K562 (cell line): ENCODE measurements around the gene CDCA3. TPM values are rescaled to one million over a fixed set of nuclear protein-coding genes. Genes with fewer than 3 reads are reported as not detected.

Source experiments
- BRCA1 ChIP-seq, 2 experiments: fragments of 450-650 bp in 1 of 2; sonication (generic) in 1 of 2; formaldehyde crosslinking in 1 of 2; IDR thresholded peaks; 2 replicates each; pipeline versions ENCODE4 v1.5.0 to v1.6.1; 2017 to 2020; ENCODE audit warnings: mild to moderate bottlenecking in 1 of 2, missing genetic modification reagents in 1 of 2
- ERF ChIP-seq: fragments of 450-650 bp; formaldehyde crosslinking; IDR thresholded peaks from 2 replicates; pipeline ENCODE4 v1.4.0; 2020; ENCODE audit warnings: mild to moderate bottlenecking, mixed read lengths
- NCOA4 ChIP-seq: fragments of 450-650 bp; IDR thresholded peaks from 2 replicates; pipeline ENCODE4 v1.6.1; 2018; ENCODE audit warnings: mild to moderate bottlenecking; ENCODE audit not compliant: partially characterized antibody
- PHF8 ChIP-seq: fragments of 200-600 bp; sonication (generic); IDR thresholded peaks from 2 replicates; pipeline ENCODE4 v1.6.1; 2012; ENCODE audit warnings: mixed run types, mild to moderate bottlenecking, inconsistent platforms, low read length, moderate library complexity, borderline replicate concordance
- PREB ChIP-seq: sonication (generic); formaldehyde crosslinking; IDR thresholded peaks from 2 replicates; pipeline ENCODE4 v1.8.1; 2023; ENCODE audit warnings: mild to moderate bottlenecking, missing genetic modification reagents
- RBFOX2 ChIP-seq: fragments of 200-400 bp; formaldehyde crosslinking; IDR thresholded peaks from 2 replicates; pipeline ENCODE4 v1.6.1; 2017; ENCODE audit warnings: low read depth, mild to moderate bottlenecking, low read length, moderate library complexity
- RBM25 ChIP-seq: fragments of 200-400 bp; formaldehyde crosslinking; IDR thresholded peaks from 2 replicates; pipeline ENCODE4 v1.6.1; 2018; ENCODE audit warnings: low read length, low read depth, moderate library complexity; ENCODE audit not compliant: severe bottlenecking
- SAFB ChIP-seq: fragments of 200-400 bp; formaldehyde crosslinking; IDR thresholded peaks from 2 replicates; pipeline ENCODE4 v1.6.1; 2017; ENCODE audit warnings: low read depth, low read length, borderline replicate concordance
- SRF ChIP-seq, 2 experiments: fragments of 250-450, 450-650 bp in 1 of 2; sonication (Bioruptor Pico) in 1 of 2; sonication (generic) in 1 of 2; formaldehyde crosslinking; IDR thresholded peaks; 2 replicates each; pipeline versions ENCODE4 v1.5.0 to v1.5.1; 2020 to 2022; ENCODE audit warnings: mild to moderate bottlenecking in 1 of 2, missing genetic modification reagents in 1 of 2
- STAT5B ChIP-seq: fragments of 250-450 bp; sonication (Bioruptor Pico); IDR thresholded peaks from 2 replicates; pipeline ENCODE4 v1.8.0; 2021; ENCODE audit warnings: mild to moderate bottlenecking, inconsistent platforms
- TCFL5 ChIP-seq: fragments of 250-450 bp; sonication (Bioruptor Pico); conservative IDR thresholded peaks from 2 replicates; pipeline ENCODE4 v1.6.1; 2021; ENCODE audit warnings: mild to moderate bottlenecking, moderate library complexity, matching md5 sums
- ZBTB11 ChIP-seq, 3 experiments: fragments of 200-800 bp in 1 of 3; fragments of 250-450 bp in 1 of 3; fragments of 450-650 bp in 1 of 3; sonication (Bioruptor Pico) in 1 of 3; sonication (Bioruptor generic) in 1 of 3; formaldehyde crosslinking in 1 of 3; IDR thresholded peaks; 2 replicates each; pipeline versions ENCODE4 v1.6.1 to v1.8.0; 2016 to 2022; ENCODE audit warnings: mild to moderate bottlenecking in 2 of 3, missing genetic modification characterization in 2 of 3, missing compliant biosample characterization in 1 of 3, moderate library complexity in 1 of 3
- ZNF518B ChIP-seq: fragments of 250-450 bp; sonication (Bioruptor Pico); IDR thresholded peaks from 2 replicates; pipeline ENCODE4 v1.5.0; 2021; ENCODE audit warnings: mild to moderate bottlenecking, moderate library complexity
- polyA plus RNA-seq, 8 experiments: library from polyadenylated mRNA; depleted of rRNA in 4 of 8; stranded (reverse) in 5 of 8; unstranded in 3 of 8; fragments of >200 nt; fragmentation: Nextera tagmentation in 2 of 8; fragmentation: Illumina TruSeq in 1 of 8; extraction: Ambion mirVana in 2 of 8; extraction: Trizol in 1 of 8; gene quantifications; 2 replicates each; pipeline versions ENCODE4 v1.2.1 to v1.2.3, GENCODE V29; 2011 to 2014; ENCODE audit warnings: inconsistent platforms in 1 of 8, missing spikeins in 1 of 8
- total RNA-seq, 7 experiments: library from RNA; depleted of rRNA in 6 of 7; stranded (reverse); fragments of >200 nt in 6 of 7; fragmentation: Illumina TruSeq in 2 of 7; extraction: Trizol in 2 of 7; gene quantifications; 2 replicates each; pipeline versions ENCODE4 v1.2.1 to v1.2.3, GENCODE V29; 2011 to 2021; ENCODE audit warnings: low replicate concordance in 1 of 7

Gene CDCA3
- total and polyA plus RNA-seq, 9 of the 15 experiments (the other 6 are each of a cell fraction or from before 2014, with no cell fraction given), result 24.2 to 80.8 (median 55.1) TPM

- TF ChIP-seq ZBTB11 (CRISPR knock-in tag; IDR thresholded peaks at IDR 0.05) (peak; percentile 76 to 95 (median 77); a peak in 5 of 6 replicates), SRF (CRISPR knock-in tag; IDR thresholded peaks at IDR 0.05) (no peak), BRCA1 (IDR thresholded peaks at IDR 0.05) (no peak), BRCA1 (CRISPR knock-in tag; IDR thresholded peaks at IDR 0.05) (no peak), NCOA4 (no peak), RBFOX2 (peak; percentile 70), STAT5B (CRISPR knock-in tag) (no peak), PREB (CRISPR knock-in tag) (no peak), ZNF518B (CRISPR knock-in tag) (no peak), TCFL5 (CRISPR knock-in tag) (no peak), RBM25 (no peak), ERF (CRISPR knock-in tag) (no peak), SAFB (0 out of 2 replicates have a peak, but pooled peaks have one; percentile 12), PHF8 (peak; percentile 61; the same call in 1 of the 2 replicates)
Measured at GRCh38 chr12:6873094-6874014, 22.3 kb upstream of the CDCA3 start, which contains the start of gene SPSB2 (continued).
